ENCODE results near the gene OR52N1.

The OR52N1 gene

DNA sequence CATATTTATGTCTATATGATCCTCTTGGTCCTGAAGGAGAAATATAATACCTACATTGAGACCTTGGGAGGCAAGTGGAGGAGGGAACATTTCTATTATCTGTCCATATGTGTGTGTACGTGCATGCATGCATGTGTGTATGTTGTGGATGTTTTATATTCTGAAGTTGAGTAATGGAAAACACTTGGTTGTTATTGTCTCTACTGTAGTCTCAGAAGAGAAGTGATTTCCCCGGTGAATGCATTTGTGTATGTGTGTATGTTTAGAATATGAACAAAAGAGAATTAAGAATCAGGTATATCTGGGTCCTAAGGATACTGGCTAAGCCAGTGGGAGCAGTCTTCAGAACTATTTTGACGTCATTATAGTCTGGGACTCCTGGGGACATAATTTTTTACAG is at the start of gene OR52N1:
OR52N1 (minus strand) TSS at position 101 of the 400 bp plus-strand sequence. CDS start 2,449 bp downstream, outside the sequence.
- no peak for DNase-seq

DNA sequence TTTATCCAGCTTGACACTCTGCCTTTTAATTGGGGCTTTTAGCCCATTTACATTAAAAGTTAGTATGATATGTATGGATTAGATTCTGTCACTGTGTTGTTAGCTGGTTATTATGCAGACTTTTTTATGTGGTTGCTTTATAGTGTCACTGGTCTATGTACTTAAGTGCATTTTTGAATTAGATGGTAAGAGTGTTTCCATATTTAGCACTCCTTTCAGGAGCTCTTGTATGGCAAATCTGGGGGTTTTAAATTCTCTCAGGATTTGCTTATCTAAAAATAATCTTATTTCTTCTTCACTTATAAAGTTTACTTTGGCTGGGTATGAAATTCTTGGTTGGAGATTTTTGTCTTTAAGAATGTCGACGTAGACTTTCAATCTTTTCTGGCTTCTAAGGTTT is 46.6 kb upstream of the OR52N1 start:
- no peak for DNase-seq

DNA sequence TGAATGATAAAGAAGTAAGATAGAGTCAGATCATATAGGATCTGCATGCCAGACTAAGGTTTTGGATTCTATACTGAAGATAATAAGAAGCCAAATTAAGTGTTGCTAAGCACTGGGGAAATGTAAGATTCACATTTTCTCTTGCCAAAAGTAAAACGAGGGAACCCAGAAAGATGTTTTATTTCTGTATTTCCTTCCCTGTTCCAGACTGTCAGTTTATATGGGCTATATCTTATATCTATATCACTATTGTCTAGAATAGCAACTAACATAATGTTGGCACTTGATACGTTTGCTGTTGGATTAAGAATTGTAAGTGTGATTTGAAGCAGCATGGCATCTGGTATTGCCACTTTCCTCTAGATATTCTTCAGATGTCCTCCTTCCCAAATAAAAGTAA is 42.4 kb upstream of the OR52N1 start:
- no peak for DNase-seq

DNA sequence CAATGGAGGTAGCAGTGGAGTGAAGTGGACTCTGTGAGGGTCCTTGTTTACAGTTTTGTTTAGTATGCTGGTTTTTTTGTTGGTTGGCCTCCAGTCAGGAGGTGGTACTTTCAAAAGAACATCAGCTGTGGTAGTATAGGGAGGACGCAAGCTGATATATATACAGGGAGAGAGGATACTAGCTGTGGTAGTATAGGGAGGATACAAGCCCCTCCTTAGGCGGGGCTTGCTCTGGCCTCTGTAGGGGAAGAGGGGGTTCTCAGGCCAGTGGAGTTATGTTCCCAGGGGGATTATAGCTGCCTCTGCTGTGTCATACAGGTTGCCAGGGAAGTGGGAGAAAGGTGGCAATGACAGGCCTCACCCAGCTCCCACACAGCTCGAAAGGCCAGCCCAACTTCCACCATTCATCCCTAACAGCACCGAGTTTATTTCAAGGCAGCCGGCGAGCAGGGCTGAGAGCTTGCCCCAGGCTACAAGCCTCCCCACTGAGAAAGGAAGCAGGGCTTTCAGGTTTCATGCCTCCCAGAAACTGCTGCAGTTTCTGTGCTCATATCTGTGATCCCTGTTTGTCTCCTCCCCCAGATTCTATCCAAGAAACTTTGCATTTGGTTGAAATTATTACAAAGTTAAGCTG is 40.2 kb upstream of the OR52N1 start:
- DNase-seq = no peak

DNA sequence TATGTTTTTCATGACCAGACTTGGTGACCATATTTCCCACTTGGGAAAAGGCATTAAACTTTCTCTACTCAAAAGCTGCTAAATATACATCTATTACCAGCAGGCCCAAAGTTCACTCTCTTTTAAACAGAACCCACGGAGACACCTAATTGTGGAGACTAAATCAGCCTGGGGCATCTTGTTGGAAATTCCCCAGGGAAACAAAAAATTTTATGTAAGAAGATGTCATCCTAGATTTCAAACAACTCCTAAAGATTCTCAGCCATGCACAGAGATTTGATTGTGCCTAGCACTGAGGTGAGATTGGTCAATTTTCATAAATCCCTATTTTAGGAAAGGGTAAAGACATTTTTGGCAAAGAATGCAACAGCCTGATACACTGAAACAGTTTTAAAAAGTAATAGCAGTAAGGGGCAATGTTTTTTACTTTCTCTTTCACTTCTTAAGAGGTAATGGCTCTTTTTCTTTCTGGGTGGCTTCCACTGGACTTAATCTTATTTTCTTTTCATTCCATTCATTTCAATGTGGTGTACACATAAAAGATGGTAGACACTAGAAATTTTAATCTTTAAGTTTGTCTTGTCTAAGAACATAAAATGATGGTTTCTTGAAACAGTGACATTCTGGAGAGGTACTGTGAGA is 27.3 kb upstream of the OR52N1 start:
- DNase-seq = no peak

DNA sequence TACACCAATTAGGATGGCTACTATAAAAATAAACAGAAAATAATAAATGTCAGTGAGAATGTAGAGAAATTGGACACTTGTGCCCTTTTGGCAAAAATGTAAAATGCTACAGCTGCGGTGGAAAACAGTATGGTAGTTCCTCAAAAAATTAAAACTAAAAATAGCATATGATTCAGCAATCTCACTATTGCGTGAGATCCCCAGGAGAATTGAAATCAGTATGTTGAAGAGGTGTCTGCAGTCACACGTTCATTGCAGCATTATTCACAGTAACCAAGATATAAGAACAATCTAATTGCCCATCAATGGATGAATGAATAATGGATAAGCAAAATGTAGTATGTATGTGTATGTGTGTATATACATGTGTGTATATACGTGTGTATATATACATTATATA is 24.5 kb upstream of the OR52N1 start:
- no peak for DNase-seq

DNA sequence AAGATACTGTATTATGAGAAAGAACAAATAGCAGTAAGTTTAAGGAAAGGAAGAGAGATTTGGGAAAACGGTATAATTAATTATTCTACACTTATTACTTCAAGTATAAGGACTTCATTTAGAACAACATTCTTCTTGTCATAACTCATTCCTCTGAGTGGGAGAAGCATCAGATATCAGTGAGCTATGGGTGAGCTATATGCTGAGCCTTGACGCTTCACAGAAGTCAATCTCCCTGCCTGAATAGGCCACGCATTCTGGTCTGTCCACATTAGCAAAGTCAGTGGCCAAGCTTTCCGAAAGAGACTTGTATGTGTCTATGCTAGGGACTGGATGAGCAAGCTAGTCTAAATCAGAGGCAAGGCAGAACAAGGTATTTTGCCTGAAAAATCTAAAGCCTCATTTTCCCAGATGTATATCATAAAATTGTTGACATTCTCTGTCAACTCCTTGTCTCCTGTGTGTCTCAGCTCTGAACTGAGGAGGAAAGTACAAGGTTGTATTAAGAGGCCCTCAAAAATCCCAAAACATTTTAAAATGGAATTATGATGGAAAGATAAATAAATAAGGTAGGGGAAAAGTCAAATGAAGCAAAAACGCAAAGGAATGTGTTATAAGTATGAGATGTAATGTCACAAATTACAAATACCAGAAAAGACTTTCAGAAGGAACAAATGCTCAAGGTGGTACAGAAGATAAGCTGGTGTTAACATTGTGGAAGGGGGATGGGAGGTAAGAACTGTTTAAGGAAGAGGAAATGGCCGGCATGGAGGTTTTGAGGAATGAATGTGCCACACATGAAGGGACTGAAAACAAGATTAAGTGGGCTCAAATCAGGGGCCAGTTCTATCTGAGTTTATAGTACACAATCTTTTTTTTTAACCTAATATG is 19.1 kb upstream of the OR52N1 start:
- DNase-seq = no peak

DNA sequence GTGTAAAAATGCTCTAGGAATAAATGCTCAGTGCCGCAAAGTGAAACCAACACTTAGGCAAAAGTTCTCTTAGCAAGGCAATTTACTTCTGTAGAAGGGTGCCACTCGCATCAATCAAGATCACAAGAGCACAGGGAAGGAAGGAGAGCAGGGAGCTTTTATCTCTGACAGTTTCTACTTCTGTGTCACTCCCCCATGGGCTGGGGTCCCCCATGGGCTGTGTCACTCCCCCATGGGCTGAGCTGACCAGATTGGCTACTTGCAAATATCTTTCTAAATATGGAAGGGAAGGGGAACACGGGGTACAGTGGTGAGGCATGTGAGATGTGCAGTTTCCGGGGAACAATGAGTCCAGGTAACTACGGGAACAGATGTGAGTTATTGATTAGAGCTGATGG is 18.1 kb upstream of the OR52N1 start:
- no peak for DNase-seq

DNA sequence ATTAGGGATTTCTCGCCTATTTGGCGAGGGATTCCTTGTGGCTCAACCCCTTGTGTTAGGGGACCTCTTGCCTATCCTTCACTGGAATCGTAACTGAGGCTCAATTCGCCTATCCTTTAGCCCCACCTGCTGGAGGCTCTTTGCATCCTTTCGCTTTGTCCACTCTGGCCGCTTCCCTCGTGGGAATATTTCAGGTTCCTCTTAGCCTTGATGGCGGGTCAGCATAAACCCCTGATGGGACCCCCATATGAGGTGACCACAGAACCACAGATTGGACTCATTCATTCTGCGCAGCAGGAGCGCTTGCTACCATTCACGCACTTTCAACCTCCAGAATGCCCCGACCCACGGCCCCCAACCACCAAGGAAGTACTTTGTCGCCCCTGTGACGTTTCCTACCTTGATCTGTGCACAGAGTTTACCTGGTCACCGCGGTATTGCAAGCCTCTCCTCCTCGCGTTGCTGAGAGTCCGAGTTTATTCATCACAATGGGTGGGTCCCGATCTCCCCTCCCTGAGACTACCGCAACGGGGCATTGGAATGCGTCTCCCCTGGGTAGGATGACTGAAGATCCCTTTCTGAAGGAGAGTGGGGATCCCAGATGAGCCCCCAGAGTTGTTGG is 17.5 kb upstream of the OR52N1 start, which contains the start of gene OR52N2:
OR52N2 (plus strand) TSS at position 425 of the 622 bp plus-strand sequence. CDS start 11,412 bp downstream, outside the sequence.
- DNase-seq = peak; percentile 31

DNA sequence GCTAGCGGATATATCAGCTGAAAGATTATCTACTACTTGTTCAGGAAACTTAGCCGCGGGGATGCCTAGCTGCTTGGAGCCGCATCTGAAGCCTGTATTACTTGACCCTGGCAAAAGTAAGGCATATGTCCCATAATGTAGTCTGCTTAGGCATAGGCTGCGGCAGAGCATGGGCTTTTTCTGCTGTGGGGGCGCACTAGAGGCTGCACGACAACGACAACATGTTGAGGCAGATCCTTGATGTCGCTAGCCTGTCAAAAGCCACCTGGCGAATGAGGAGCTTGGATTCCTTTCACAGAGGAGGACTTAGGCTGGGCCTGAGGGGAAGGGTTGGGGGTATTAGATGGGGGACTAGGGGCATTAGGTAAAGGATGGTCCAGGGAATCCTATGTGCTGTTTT is 16.5 kb upstream of the OR52N1 start:
- no peak for DNase-seq

DNA sequence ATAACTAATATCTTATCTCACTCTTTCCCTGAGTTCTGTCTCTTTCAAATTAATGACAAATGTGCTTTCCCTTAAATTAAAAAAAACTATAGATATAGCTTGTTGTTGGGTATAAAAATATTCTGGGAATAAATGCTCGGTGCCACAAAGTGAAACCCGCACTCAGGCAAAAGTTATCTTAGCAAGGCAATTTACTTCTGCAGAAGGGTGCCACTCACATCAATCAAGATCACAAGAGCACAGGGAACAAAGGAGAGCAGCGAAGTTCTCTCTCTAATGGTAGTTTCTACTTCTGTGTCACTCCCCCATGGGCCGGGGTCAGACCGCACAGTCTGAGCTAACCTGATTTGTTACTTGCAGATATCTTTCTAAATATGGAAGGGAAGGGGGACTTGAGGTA is 12.9 kb upstream of the OR52N1 start:
- DNase-seq = no peak

DNA sequence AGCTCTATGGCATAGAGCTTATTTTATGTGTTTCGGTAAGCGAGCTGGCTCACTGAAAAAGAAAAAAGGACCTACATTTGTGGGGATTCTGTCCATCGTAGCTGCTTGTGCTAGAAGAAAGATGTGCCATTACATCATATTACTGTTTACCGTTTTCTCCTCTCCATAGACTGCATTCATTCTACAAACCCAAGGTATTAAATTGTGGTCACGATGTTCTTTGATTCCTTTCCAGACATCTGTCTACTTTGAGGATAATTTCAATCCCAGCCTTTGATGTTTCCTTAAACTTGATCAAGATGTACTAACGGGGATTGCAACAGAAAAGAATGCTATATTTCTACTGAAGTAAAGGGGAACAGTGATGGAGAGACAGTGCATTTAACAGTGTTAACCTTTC is 5.5 kb upstream of the OR52N1 start:
- DNase-seq = no peak

DNA sequence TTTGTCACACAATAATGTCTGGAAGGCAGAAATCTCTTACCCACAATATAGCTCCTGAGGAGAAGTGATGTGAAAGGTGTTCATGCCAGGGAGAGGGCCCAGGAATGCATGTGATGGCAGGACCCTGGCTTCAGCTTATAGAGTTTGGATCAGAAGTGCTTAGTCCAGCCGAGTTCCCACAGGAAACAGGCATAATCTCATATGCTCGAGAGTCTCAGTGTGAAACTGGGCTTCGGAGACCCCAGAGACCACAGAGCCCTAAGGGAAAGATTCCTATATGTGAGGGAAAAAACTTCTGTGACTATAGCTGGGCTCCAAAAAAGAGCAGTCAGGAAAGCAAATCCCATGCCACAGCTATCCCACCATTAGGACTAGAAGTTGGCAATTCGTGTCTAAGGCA is 7.8 kb downstream of the OR52N1 start, which contains the start of gene OR52N5:
OR52N5 (minus strand) TSS at position 101 of the 400 bp plus-strand sequence. CDS start 4,721 bp downstream, outside the sequence.
- no peak for DNase-seq

DNA sequence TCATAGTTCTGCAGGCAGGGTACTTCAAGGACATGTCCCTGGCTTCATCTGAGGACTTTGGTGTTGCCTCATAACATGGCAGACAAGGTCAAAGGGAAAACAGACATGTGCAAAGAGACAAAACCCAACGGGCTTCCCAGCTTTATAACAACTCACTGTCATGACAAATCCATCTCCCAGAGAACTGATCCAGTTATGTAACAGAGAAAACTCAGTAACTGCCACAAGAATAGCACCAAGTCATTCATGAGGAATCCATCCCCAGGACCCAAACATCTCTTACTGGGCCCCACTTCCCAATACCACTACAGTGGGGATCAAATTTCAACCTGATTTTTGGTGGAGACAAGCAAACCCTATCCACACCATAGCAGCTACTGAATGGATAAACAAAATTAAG is 24.0 kb downstream of the OR52N1 start:
- no peak for DNase-seq

DNA sequence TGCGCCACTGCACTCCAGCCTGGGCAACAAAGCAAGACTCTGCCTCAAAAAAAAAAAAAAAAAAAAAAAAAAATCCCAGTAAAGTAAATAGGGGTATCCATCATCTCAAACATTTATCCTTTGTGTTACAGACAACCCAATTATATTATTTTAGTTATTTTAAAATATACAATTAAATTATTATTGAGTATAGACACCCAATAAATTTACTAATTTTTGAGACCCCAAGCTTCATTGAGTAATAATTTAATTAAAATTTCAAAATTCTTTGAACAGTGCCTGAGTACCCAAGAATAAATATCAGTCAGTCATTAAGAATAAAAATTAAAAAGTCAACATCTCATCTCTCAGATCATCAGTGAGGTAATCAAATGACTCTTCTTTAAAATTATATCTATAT is 37.1 kb downstream of the OR52N1 start, which contains the start of gene OR52N4:
OR52N4 (plus strand) TSS at position 301 of the 400 bp plus-strand sequence. CDS start 498 bp downstream, outside the sequence.
- no peak for DNase-seq

DNA sequence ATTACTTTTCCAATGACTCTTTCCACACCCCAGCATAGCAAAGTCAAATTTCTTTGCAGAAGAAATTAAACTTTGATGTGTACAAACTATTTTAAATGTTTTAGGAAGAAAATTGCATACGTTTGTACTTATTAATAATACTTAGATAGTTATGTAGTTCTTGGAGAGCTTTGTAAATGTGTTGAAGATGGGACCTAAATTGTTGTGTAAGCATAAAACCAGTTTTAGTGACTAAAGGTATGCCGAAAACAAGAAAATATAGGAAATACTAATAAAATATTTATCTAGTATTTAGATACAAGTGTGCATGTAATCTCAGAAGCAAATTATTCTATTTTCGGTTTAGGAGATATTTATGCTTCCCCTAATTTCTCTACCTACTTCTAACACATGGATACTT is 41.2 kb downstream of the OR52N1 start:
- DNase-seq = no peak

DNA sequence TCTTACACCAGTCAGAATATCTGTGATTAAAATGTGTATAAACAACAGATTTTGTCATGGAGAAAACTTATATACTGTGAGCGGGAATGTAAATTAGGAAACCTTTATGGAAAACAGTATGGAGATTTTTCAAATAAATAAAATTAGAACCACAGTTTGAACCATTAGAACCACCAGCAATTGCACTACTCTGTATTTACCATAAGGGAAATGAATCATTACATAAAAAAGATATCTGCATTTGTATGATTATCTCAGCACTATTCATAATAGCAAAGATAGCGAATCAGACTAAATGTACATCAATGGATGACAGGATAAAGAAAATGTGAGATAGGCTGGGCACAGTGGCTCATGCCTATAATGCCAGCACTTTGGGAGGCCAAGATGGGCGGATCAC is 44.5 kb downstream of the OR52N1 start:
- no peak for DNase-seq

DNA sequence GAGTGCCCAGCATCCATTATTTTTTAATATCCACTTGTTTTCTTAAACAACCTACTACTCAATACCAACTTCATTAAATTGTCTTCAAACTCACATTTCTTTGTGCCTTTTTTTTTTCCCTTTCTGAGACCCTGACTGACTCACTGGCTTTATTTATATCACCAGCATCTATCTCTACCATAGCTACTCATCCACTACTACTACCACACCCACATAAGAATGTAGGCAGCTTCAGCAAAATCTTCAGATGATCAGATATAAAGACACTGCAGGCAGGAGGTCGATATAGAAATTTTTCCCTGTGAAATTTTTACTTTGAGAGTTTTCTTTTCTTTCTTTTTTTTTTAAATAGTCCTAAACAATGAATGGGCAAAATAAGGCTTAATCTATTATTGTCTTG is 52.6 kb downstream of the OR52N1 start:
- no peak for DNase-seq

DNA sequence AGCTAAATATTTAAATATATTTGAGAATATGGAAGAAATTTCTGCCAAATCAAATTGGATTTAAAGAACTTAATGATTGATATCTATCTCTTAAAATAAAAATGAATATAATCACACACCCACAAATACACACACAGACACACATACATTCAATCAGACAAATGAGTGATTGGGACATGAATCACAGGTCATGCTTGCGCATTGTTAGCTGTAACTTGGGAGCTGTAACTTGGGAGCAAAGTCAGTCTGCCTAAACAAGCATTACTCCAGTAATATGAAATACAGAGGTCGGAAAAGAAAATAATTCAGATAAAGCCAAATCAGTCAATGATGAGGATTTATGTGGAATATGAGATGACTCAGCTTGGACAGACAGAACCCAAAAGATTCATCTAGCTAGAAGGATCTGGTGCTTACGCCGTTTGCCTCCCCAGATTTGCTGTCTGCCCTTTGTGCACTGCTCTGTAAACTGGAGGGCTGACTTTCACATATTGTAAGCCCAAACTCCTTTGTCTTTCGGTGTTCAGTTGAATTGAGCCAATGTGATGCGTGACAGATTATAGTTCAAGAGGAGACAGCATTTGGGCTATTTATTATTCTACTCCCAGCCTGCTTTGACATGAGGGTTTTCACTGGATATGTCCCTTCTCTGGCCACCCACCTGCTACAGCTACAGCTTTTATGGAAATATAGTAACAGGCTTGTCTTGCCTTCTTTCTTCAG is 53.2 kb downstream of the OR52N1 start:
- no peak for DNase-seq

DNA sequence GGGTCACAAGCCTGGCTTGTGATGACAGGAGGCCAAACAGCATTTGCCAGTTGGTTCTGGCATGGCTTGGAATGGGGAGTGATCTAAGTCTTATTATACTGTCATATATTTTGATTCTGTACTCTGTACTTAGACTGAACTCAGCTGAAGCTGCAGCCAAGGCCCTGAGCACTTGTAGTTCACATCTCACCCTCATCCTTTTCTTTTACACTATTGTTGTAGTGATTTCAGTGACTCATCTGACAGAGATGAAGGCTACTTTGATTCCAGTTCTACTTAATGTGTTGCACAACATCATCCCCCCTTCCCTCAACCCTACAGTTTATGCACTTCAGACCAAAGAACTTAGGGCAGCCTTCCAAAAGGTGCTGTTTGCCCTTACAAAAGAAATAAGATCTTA is 54.0 kb downstream of the OR52N1 start:
- no peak for DNase-seq
